GM19395 (cell line): ENCODE results near the gene WTIP.
"Not testable (repeated sequence)": the region's sequence is repeated elsewhere in the genome, so short reads cannot be mapped to it uniquely, and the experiment has no call there.

Source experiments
- ATAC-seq: cut with Tn5 transposase; IDR thresholded peaks from one replicate; pipeline ENCODE4 v1.9.1; 2021; ENCODE audit warnings: mild to moderate bottlenecking, moderate library complexity; ENCODE audit not compliant: unreplicated experiment

Gene WTIP

GRCh38 chr19:34503531-34504272 lies 22.1 kb downstream of the WTIP start:
- no peak for ATAC-seq

DNA sequence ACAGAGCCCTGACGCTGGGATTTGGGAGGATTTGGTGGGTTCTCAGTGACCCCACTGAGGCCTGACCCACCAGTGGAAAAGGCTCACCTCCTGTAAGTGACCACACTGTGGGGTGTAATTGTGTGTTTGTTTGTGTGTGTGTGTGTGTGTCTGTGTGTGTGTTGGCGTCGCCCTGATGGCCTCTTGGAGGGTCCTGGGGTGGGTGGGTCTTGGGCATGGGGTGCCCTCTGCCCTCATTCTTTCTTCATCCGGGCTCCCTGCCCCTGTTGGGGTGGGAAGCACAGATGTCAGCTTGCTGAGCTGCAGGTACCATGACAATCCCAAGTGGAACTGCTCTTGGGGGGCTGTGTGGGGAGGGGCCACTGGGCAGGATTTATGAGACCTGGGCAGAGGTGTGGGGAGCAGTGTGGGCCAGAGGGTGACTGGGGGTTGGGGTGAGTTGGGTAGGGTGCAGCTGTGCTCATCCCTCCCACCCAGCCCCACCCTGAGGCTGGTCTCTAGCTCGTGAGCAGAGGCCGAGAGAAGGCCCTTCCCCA lies 22.8 kb downstream of the WTIP start:
- ATAC-seq, result no peak

- ATAC-seq, result no peak
Measured at GRCh38 chr19:34504809-34505291, 23.3 kb downstream of the WTIP start.

GRCh38 chr19:34505321-34506025 lies 23.9 kb downstream of the WTIP start:
- ATAC-seq, result no peak

DNA sequence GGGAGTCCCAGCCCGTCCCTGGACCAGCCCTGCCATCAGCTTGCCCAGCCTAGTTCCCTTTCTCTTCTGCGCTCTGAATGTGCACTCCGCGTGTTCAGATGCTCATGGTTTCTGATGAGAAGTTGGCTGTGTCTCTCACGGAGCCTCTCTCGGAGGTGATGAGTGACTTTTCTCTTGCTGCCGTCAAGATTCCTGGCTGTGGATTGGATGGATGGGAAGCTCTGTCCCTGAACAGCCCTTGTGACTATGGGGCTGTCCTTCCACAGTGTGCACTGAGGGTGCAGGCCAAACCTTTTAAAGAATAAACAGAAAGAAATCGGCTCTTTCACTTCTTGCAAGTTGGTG lies 24.4 kb downstream of the WTIP start:
- no peak for ATAC-seq

DNA sequence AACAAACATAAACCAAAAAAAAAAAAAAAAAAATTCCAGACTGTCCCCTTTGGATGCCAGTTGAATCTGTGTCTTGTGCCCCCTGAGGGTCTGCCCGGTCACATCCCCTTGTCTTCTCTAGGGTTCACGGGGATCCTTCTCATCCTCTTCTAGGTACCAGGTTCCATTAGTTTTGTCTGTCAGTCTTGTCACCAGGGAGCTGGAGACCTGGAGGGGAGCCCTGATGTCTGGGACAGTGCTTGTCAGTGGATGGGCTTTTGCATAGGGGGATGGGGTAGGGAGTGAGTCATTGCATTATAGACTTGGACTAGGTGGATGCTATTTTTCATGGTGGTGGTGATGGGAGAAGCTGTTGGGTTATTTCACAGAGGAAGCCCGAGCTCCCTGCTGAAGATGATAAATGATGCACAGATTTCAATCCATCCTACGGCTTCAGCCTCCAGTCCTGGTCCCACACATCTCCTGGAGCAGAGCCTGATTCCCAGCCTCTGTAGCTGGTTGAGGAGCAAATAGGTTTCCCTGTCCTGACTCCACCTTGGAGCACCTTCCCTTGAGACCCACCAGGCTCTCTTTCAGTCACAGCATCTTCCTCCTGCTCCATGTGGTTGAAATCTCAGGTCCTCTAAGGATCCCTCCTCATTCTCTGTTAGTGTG lies 26.0 kb downstream of the WTIP start:
- no peak for ATAC-seq

GRCh38 chr19:34508540-34508939 lies 27.0 kb downstream of the WTIP start:
- ATAC-seq, result no peak

GRCh38 chr19:34510904-34511303 lies 29.3 kb downstream of the WTIP start:
- ATAC-seq, result not testable (repeated sequence)

GRCh38 chr19:34512254-34512822 lies 30.8 kb downstream of the WTIP start:
- ATAC-seq, result no peak

DNA sequence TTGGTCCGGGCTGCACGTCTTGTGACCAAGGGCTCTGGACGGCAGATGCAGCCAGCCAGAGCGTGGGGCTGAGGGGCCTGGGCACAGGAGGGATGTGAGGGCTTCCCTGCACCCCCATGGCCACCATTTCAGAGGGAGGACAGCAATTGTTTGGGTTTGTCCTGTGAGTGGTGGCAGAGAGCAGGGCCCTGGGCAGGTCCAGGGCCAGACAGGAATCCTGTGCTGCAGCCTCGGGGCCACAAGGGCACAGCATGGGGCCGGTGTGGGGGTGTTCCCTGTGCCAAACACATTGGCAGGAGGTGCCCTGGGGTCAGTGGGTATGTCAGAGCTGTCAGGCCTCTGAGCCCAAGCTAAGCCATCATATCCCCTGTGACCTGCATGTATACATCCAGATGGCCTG lies 32.2 kb downstream of the WTIP start:
- ATAC-seq, result no peak

- ATAC-seq, result no peak
Measured at GRCh38 chr19:34519602-34520001, 38.0 kb downstream of the WTIP start.

DNA sequence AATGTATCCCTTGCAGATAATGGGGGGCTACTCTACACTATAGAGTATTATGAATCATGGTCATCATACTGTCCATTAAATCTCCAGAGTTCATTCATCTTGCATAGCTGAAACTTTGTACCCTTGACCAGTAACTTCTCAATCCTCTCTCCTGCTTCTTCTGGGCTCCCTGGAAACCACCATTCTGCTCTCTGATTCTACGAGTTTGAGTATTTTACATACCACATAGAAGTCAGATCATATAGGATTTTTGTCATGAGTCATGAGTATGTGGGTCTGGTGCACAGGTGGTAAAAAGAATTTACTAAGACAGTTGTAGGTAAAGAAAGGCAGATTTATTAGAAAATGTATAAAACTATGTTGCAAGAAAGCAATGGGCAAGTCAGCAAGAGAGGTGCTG lies 41.9 kb downstream of the WTIP start:
- no peak for ATAC-seq

GRCh38 chr19:34525001-34525400 lies 43.4 kb downstream of the WTIP start:
- no peak for ATAC-seq

DNA sequence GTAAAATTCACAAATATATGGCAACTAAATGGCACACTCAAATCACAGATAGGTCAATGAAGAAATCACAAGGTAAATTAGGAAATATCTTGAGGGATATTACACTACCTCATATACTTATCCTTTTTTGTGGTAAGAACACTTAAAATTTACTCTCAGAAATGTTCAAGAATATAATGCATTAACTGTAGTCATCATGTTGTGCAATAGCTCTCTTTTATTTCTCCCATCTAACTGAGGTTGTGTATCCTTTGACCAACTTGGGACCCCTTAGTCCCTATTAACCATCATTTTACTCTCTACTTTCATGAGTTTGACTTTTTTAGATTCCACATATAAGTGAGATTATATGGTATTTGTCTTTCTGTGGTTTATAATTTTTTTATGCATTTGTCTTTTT lies 52.6 kb downstream of the WTIP start:
- ATAC-seq, result no peak

- ATAC-seq, result no peak
Measured at GRCh38 chr19:34539396-34539795, 57.8 kb downstream of the WTIP start.

- ATAC-seq, result no peak
Measured at GRCh38 chr19:34540811-34541557, 59.4 kb downstream of the WTIP start.

- ATAC-seq, result no peak
Measured at GRCh38 chr19:34549833-34550232, 68.3 kb downstream of the WTIP start.

- no peak for ATAC-seq
Measured at GRCh38 chr19:34555447-34555846, 73.9 kb downstream of the WTIP start.

DNA sequence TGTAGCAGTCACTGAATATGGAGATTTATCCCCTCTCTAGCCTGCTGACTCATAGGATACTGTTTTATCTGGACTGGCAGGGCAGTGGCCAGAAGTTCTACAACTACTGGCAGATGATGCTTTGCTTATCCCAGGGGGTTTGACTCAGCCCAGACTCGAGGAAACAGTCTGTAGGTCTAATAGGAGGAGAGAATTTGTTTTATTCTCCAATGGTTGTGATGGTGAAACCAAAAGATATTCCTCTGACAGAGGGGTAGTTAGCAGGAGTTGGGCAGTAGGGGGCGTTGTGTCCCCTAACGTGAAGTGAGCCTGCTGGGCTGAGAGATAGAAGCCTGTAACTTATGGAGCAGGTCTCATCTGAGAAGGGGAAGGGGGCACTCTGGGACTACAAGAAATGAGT lies 74.9 kb downstream of the WTIP start:
- no peak for ATAC-seq

- ATAC-seq, result no peak
Measured at GRCh38 chr19:34559045-34559444, 77.5 kb downstream of the WTIP start.

DNA sequence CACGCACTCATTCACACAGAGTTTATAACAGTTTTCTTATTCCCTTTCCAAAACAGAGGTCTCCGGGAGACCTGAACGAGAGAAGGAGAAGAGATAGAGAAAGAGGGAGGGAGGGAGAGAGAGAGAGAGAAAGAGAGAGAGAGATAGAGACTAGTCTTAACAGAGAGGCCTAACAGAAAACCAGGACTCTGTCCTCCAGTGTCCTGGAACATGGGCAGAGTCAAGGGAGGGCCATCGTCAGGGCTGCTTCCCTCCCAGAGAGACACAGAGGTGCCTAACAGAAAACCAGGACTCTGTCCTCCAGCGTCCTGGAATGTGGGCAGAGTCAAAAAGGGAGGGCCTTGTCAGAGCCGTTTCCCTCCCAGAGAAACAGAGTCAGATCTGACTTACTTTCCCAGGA lies 78.7 kb downstream of the WTIP start:
- ATAC-seq, result no peak
